GM18867 (cell line): ENCODE measurements around the gene CUL3.

Experiments used
- ATAC-seq: cut with Tn5 transposase; IDR thresholded peaks from one replicate; pipeline ENCODE4 v1.9.1; 2021; ENCODE audit warnings: mild to moderate bottlenecking, moderate library complexity; ENCODE audit not compliant: unreplicated experiment

The CUL3 gene

GRCh38 chr2:224432003-224432579 lies 153.1 kb downstream of the CUL3 start:
- no peak for ATAC-seq

DNA sequence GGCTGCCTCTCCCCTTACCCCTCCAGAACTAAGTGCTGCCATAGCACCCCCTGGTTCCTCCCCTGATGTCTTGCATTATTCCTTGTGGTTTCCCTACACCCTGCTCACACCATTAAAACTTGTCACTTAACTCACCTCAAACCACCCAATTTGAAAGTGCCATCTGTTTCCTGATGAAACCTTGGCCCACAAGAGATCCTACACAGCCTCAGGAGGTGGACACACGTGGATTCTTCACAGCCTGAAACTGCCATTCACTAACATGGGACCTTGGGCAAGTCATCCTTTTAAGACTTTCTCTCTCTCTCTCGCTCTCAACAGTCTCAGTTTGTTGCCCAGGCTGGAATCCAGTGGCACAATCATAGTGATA lies 155.7 kb downstream of the CUL3 start:
- ATAC-seq, result no peak

DNA sequence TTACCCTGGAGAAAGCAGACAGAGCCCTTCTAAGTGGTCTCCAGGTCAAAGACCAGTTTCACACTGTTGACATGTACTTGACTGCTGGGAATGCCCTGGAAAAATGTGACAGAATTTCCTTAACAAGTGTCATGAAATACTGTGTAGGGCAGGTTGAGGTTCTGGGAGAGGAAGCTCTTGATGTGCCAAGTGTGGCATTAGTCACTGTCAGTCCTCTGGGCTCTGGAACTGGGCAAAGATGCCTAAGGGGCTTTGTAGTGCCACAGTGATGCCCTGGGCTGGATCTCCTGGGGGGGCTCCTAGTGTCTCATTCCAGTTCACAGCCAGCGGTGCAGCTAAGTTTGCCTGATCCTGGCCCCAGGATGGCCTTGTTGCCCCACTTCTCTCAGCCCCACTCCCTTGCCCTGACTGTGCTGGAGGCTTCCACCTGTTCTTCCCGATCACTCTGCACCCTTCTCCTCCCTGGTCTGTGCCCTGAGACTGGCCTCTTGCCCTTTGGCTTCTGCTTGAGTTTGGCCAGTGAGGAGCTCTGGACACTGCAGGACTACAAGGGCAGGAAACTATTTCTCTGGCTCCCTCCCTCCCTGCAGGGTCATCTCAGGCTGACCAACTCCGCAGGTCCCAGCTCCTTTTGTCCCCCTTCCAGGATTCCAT lies 156.2 kb downstream of the CUL3 start:
- no peak for ATAC-seq

- ATAC-seq, result no peak
Observed at GRCh38 chr2:224427471-224427870, 157.7 kb downstream of the CUL3 start.

DNA sequence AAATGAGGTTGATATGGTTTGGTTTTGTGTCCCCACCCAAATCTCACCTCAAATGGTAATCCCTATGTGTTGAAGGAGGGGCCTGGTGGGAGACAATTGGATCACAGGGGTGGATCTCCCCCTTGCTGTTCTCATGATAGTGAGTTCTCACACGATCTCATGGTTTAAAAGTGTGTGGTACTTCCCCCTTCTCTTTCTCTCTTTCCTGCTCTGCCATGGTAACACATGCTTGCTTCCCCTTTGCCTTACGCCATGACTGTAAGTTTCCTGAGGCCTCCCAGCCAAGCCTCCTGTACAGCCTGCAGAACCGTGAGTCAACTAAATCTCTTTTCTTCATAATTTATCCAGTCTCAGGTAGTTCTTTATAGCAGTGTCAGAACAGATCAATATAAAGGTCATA lies 158.5 kb downstream of the CUL3 start:
- no peak for ATAC-seq

DNA sequence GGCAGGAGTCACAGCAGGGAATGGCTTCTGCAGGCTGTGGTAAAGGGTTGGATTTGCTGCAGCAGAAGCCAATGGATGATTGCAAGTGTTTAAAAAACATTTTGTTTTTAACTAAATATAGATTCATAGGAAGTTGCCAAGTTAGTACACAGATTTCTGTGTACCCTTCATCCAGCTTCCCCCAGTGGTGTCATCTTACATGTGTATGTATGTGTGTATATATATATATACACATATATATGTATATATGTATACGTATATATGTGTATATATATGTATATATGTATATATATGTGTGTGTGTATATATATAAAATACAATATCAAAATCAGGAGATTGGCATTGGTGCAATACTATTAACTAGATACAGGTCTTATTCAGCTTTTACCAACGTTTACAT lies 164.1 kb downstream of the CUL3 start:
- no peak for ATAC-seq
